Calu3 (cell line): ENCODE results near the gene MEP1A. TPM values are rescaled to one million over a fixed set of nuclear protein-coding genes. Genes with fewer than 3 reads are reported as not detected.
A peak's percentile ranks its signal among the peaks of the same experiment; 100 is the strongest.

Experiments used
- BruUV-seq: library from RNA; stranded (reverse); fragments of 400-500 nt; replicated peaks from 2 replicates; lab custom pipeline; 2021; lab: Mats Ljungman, UMichigan
- CTCF ChIA-PET: fragments of 300-600 bp; sonication (Branson Sonifier 250); formaldehyde crosslinking; loops from one replicate; lab custom pipeline; 2022; ENCODE audit warnings: antibody characterized with exemption; lab: Charles Lee
- DNase-seq: peaks from one replicate; pipeline ENCODE4 v3.0.0; 2022
- H3K27ac Mint-ChIP-seq: one replicate; pipeline ENCODE4 v1.8.0; 2022; ENCODE audit warnings: mixed read lengths; ENCODE audit not compliant: unreplicated experiment
- H3K27me3 Mint-ChIP-seq: one replicate; pipeline ENCODE4 v1.8.0; 2022; ENCODE audit warnings: mixed read lengths; ENCODE audit not compliant: unreplicated experiment
- H3K36me3 Mint-ChIP-seq: one replicate; pipeline ENCODE4 v1.8.0; 2022; ENCODE audit warnings: mild to moderate bottlenecking, moderate library complexity, mixed read lengths; ENCODE audit not compliant: insufficient read depth, unreplicated experiment
- H3K4me1 Mint-ChIP-seq: one replicate; pipeline ENCODE4 v1.8.0; 2022; ENCODE audit warnings: mild to moderate bottlenecking, low read depth, mixed read lengths; ENCODE audit not compliant: unreplicated experiment
- H3K4me3 Mint-ChIP-seq: one replicate; pipeline ENCODE4 v1.8.0; 2022; ENCODE audit warnings: mild to moderate bottlenecking, low read depth, moderate library complexity, mixed read lengths; ENCODE audit not compliant: unreplicated experiment
- H3K9me3 Mint-ChIP-seq: one replicate; pipeline ENCODE4 v1.8.0; 2022; ENCODE audit warnings: low read depth, mixed read lengths; ENCODE audit not compliant: unreplicated experiment
- intact Hi-C: fragments of 100-400 bp; cut with micrococcal nuclease; formaldehyde crosslinking; loops from one replicate; pipeline ENCODE4 v1.10.0; 2022; ENCODE audit not compliant: unreplicated experiment
- total RNA-seq: library from RNA; stranded (reverse); gene quantifications from 2 replicates; pipeline ENCODE4 v1.2.3, GENCODE V29; 2022
- TF ChIP-seq, protein P1 (sequence below): fragments of 200-600 bp; IDR thresholded peaks from one replicate; pipeline ENCODE4 v1.8.0; 2022; ENCODE audit warnings: antibody characterized with exemption; ENCODE audit not compliant: unreplicated experiment

Gene MEP1A
- total RNA-seq, 1 experiment from 2014 or later, result not detected

DNA sequence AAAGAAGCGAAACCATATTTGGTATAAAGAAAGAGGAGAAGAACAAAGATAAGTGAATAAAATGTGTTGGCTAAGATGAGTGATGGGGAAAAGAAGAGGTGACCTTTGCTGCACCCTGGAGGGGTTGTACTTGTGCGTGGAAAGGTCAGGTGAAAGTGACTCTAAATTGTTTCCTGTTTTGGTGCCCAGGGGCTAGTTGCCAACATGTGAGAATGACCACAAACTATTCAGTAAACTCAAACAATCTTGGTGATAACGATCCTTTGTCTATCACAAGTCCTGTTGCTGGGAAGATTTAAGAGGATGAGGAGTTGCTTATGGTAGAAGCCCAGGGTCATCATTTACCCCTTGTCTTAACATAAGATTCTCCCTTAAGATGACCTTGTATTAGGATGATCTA lies 70.6 kb downstream of the MEP1A start:
- Mint-ChIP-seq H3K27me3 (no peaks in the 10 kb centered on the region), H3K27ac (no peak overlapping the region), H3K4me3 (no peak overlapping the region), H3K36me3 (no peaks in the 10 kb centered on the region), H3K9me3 (no peaks in the 10 kb centered on the region), H3K4me1 (peaks cover 16% of the 10 kb centered on the region)
- no TSS peak for BruUV-seq
- CTCF ChIA-PET, result interaction anchor here (1.4 kb wide), 1 partner anchor 12 kb away, joined by 3 read pairs; no protein-coding TSS in a partner anchor
- no peak for DNase-seq
- TF ChIP-seq, protein P1, sequence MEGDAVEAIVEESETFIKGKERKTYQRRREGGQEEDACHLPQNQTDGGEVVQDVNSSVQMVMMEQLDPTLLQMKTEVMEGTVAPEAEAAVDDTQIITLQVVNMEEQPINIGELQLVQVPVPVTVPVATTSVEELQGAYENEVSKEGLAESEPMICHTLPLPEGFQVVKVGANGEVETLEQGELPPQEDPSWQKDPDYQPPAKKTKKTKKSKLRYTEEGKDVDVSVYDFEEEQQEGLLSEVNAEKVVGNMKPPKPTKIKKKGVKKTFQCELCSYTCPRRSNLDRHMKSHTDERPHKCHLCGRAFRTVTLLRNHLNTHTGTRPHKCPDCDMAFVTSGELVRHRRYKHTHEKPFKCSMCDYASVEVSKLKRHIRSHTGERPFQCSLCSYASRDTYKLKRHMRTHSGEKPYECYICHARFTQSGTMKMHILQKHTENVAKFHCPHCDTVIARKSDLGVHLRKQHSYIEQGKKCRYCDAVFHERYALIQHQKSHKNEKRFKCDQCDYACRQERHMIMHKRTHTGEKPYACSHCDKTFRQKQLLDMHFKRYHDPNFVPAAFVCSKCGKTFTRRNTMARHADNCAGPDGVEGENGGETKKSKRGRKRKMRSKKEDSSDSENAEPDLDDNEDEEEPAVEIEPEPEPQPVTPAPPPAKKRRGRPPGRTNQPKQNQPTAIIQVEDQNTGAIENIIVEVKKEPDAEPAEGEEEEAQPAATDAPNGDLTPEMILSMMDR, result no peak
- intact Hi-C loops, result no loop called here

DNA sequence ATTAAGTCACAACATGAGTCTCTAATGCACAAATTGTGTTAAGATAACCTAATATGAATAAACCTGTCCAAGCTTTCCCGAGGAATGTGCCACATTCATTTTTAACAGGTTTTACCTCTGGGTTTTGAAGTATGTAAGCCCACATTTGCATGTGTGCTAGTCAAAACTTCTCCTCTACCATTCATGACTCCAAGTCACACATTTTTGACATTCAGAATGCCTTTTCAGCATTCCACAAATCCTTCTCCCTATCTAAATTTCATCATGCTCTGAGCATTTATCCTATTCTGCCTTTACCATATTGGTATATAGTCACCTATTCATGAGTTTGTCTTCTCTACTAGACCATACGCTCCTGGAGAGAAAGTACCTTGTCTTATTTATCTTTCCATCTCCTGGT lies 72.0 kb downstream of the MEP1A start:
- BruUV-seq, result no TSS peak
- Mint-ChIP-seq H3K27me3 (no peaks in the 10 kb centered on the region), H3K27ac (no peak overlapping the region), H3K4me3 (no peak overlapping the region), H3K9me3 (no peaks in the 10 kb centered on the region), H3K36me3 (no peaks in the 10 kb centered on the region), H3K4me1 (peaks cover 16% of the 10 kb centered on the region)
- CTCF ChIA-PET, result no interaction called here
- intact Hi-C loops, result no loop called here
- DNase-seq, result no peak
- TF ChIP-seq, protein P1, result no peak

DNA sequence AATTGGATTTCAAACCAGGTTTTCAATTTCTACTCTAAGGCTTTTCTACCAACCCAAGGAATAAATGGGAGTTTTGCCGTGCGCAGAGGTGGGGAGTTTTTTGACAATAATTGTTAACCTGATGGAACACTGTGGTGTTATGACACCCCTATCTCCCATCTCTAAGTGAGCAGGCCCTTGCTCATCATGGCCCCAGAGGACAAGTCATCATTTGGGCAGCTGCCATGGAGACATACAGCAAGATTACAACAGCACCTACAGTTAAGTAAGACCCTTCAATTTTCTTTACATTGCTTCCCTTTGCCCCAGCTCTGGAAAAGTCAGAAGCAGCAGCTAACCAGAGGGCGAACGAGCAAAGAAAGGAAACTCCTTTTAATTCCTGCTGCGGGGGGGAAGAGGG lies 74.2 kb downstream of the MEP1A start:
- Mint-ChIP-seq H3K9me3 (no peaks in the 10 kb centered on the region), H3K4me3 (no peak overlapping the region), H3K27ac (no peak overlapping the region), H3K4me1 (peaks cover 19% of the 10 kb centered on the region), H3K36me3 (no peaks in the 10 kb centered on the region), H3K27me3 (no peaks in the 10 kb centered on the region)
- CTCF ChIA-PET, result interaction anchor here (0.9 kb wide), 1 partner anchor 12 kb away, joined by 3 read pairs; no protein-coding TSS in a partner anchor
- no TSS peak for BruUV-seq
- intact Hi-C loops, result no loop called here
- DNase-seq, result no peak
- TF ChIP-seq, protein P1, result no peak

DNA sequence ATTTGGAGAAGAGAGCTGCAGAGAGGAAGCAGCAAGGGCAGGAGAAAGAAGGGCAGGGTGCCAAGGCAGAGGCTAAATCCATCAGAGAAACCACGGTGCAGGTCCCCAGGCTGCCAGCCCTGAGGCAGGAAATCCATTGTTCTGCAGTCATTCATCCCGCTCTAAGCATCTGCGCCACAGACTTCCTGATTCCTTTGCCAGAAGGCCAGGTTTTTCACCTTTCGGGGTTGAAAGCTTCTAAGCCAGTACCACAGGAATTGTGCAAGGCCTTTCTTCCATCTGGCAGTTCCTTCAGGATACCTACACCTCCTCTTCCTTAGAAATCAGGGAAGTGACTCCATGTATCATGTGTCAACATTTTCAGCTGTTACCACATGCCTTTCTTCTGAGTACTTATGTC lies 82.9 kb downstream of the MEP1A start:
- BruUV-seq, result no TSS peak
- Mint-ChIP-seq H3K27ac (peak overlapping the region; percentile 40), H3K4me1 (peaks cover 33% of the 10 kb centered on the region), H3K4me3 (no peak overlapping the region), H3K27me3 (no peaks in the 10 kb centered on the region), H3K36me3 (no peaks in the 10 kb centered on the region), H3K9me3 (peaks cover 3% of the 10 kb centered on the region)
- intact Hi-C loops, result loop anchor here (5.0 kb wide), 1 partner anchor 51 kb away; no protein-coding TSS in a partner anchor
- CTCF ChIA-PET, result interaction anchor here (0.8 to 2.0 kb wide), 3 partner anchors 12 to 27 kb away, joined by 3 to 9 read pairs (median 6); no protein-coding TSS in a partner anchor
- peak; percentile 83 for DNase-seq
- TF ChIP-seq, protein P1, result no peak
